ENCODE data around the gene HPX. TPM values are rescaled to one million over a fixed set of nuclear protein-coding genes. Genes with fewer than 3 reads are reported as not detected.

The HPX gene
- total RNA-seq, 8 experiments from 2014 or later: 0.45 to 6.3 (median 1.2) TPM

GRCh38 chr11:6390718-6391469, 49.9 kb downstream of the HPX start:
- no peak for ATAC-seq (replicated peaks in 6 of 8)
- peak overlapping the region; percentile 66 to 87 (median 69) for H3K4me3 ChIP-seq
- peaks cover 17 to 18% of the 10 kb centered on the region in 2 donors for H3K4me1 ChIP-seq (replicated peaks in 1 of 2)
- H3K27ac ChIP-seq: peak overlapping the region; percentile 57 to 74
- WGBS, 10 experiments: 7 to 100% (median 53%) methylated on average over 1 to 5 of the region's 19 CpGs; no CpG with 5 or more reads in 6 of the 10 experiments
- in situ Hi-C loops (cut with MboI; ENCODE audit: low pct_unique_long_range_greater_than_20kb in 2 of 9, low sequenced_read_pairs in 9 of 9, unreplicated experiment in 9 of 9): loop anchor here in 2 of 9 experiments (25.0 kb wide), 1 partner anchor 221 kb away; the partner anchor contains the start of genes ILK (in 2 of the 2), RRP8 (in 2 of the 2), TAF10 (in 2 of the 2) and TPP1 (in 2 of the 2)

- in situ Hi-C loops (cut with MboI; ENCODE audit: low pct_unique_long_range_greater_than_20kb in 2 of 9, low sequenced_read_pairs in 9 of 9, unreplicated experiment in 9 of 9): loop anchor here in 2 of 9 experiments (25.0 kb wide), 1 partner anchor 222 kb away; the partner anchor contains the start of genes ILK (in 2 of the 2), RRP8 (in 2 of the 2), TAF10 (in 2 of the 2) and TPP1 (in 2 of the 2)
- peak; percentile 85 to 94 (median 90) for ATAC-seq (replicated peaks in 6 of 8)
- H3K4me3 ChIP-seq: peak within 1 kb of the TSS; percentile 66 to 87 (median 69)
- H3K4me1 ChIP-seq (replicated peaks in 1 of 2): peaks cover 17 to 18% of the 10 kb centered on the region in 2 donors
- H3K27ac ChIP-seq: peak within 1 kb of the TSS; percentile 57 to 74
- 0 to 10% (median 1%) methylated on average over 1 to 11 of the region's 63 CpGs; no CpG with 5 or more reads in 2 of the 10 experiments for WGBS, 10 experiments
These were observed 50.7 kb downstream of the HPX start, which contains the start of gene SMPD1 for GRCh38 chr11:6389905-6390717. TSS of gene SMPD1 (plus strand) at chr11:6390474. CDS start at chr11:6390599, 125 bp downstream.

GRCh38 chr11:6388748-6389147, 52.0 kb downstream of the HPX start:
- in situ Hi-C loops (cut with MboI; ENCODE audit: low pct_unique_long_range_greater_than_20kb in 2 of 9, low sequenced_read_pairs in 9 of 9, unreplicated experiment in 9 of 9): loop anchor here in 2 of 9 experiments (25.0 kb wide), 1 partner anchor 224 kb away; the partner anchor contains the start of genes ILK (in 2 of the 2), RRP8 (in 2 of the 2), TAF10 (in 2 of the 2) and TPP1 (in 2 of the 2)
- Histone ChIP-seq H3K4me3 (no peak overlapping the region), H3K4me1 (replicated peaks in 1 of 2) (peaks cover 17 to 18% of the 10 kb centered on the region in 2 donors), H3K27ac (no peak overlapping the region)
- no peak for ATAC-seq (replicated peaks in 6 of 8)
- WGBS, 10 experiments: 83 to 100% (median 100%) methylated on average over 1 of the region's 1 CpG; no CpG with 5 or more reads in 1 of the 10 experiments

- H3K4me1 ChIP-seq (replicated peaks in 1 of 2): peaks cover 17 to 18% of the 10 kb centered on the region in 2 donors
- H3K4me3 ChIP-seq: no peak overlapping the region
- WGBS, 10 experiments: 30 to 79% (median 67%) methylated on average over 5 to 11 of the region's 12 CpGs; no CpG with 5 or more reads in 1 of the 10 experiments
- in situ Hi-C loops (cut with MboI; ENCODE audit: low pct_unique_long_range_greater_than_20kb in 2 of 9, low sequenced_read_pairs in 9 of 9, unreplicated experiment in 9 of 9): loop anchor here in 2 of 9 experiments (25.0 kb wide), 1 partner anchor 224 kb away; the partner anchor contains the start of genes ILK (in 2 of the 2), RRP8 (in 2 of the 2), TAF10 (in 2 of the 2) and TPP1 (in 2 of the 2)
- ATAC-seq (replicated peaks in 6 of 8): no peak
- H3K27ac ChIP-seq: no peak overlapping the region
These were observed 52.8 kb downstream of the HPX start for GRCh38 chr11:6387811-6388599.

GRCh38 chr11:6385046-6385777, 55.6 kb downstream of the HPX start:
- in situ Hi-C loops (cut with MboI; ENCODE audit: low pct_unique_long_range_greater_than_20kb in 2 of 9, low sequenced_read_pairs in 9 of 9, unreplicated experiment in 9 of 9): loop anchor here in 2 of 9 experiments (25.0 kb wide), 1 partner anchor 227 kb away; the partner anchor contains the start of genes ILK (in 2 of the 2), RRP8 (in 2 of the 2), TAF10 (in 2 of the 2) and TPP1 (in 2 of the 2)
- Histone ChIP-seq H3K4me3 (no peak overlapping the region), H3K27ac (no peak overlapping the region), H3K4me1 (replicated peaks in 1 of 2) (peaks cover 9 to 12% of the 10 kb centered on the region in 2 donors)
- ATAC-seq (replicated peaks in 6 of 8): no peak
- 32 to 100% (median 83%) methylated on average over 1 to 7 of the region's 7 CpGs; no CpG with 5 or more reads in 1 of the 10 experiments for WGBS, 10 experiments

Other genes with a start within 250 kb of the HPX start
- gene OR52W1, start 241.8 kb downstream of the HPX start, total RNA-seq: under 1 TPM in 4 of 8 experiments, not detected in 4; 0.16 to 0.71 (median 0.36) TPM
- gene C11orf42, start 235.4 kb downstream of the HPX start, total RNA-seq: 1 to 10 TPM in 2 of 8 experiments, under 1 TPM in 5, not detected in 1; 0.50 to 1.3 (median 0.81) TPM
- 10 to 100 TPM; 12.4 to 40.6 (median 25.9) TPM for gene FHIP1B, start 206.4 kb downstream of the HPX start, total RNA-seq
- gene CNGA4, start 201.9 kb downstream of the HPX start, total RNA-seq: 1 to 10 TPM in 1 of 8 experiments, under 1 TPM in 5, not detected in 2; 0.14 to 1.1 (median 0.62) TPM
- 1 to 10 TPM in 4 of 8 experiments, under 1 TPM in 4; 0.27 to 2.4 (median 1.1) TPM for gene CCKBR, start 181.1 kb downstream of the HPX start, total RNA-seq
- gene CAVIN3, start 120.5 kb downstream of the HPX start, total RNA-seq: 10 to 100 TPM in 1 of 8 experiments, 1 to 10 TPM in 2, under 1 TPM in 5; 0.16 to 20.7 (median 0.84) TPM
- 10 to 100 TPM; 14.4 to 75.1 (median 21.0) TPM for gene SMPD1, start 50.5 kb downstream of the HPX start, total RNA-seq
- 100 to 1,000 TPM in 2 of 8 experiments, 10 to 100 TPM in 6; 21.1 to 131 (median 93.3) TPM for gene APBB1, start 21.9 kb downstream of the HPX start, total RNA-seq
- 10 to 100 TPM in 6 of 8 experiments, 1 to 10 TPM in 2; 5.8 to 30.3 (median 19.5) TPM for gene TRIM3, start 33.0 kb upstream of the HPX start, total RNA-seq
- 10 to 100 TPM; 36.8 to 63.4 (median 57.2) TPM for gene ARFIP2, start 40.3 kb upstream of the HPX start, total RNA-seq
- gene TIMM10B, start 40.5 kb upstream of the HPX start, total RNA-seq: 10 to 100 TPM; 18.4 to 46.1 (median 31.6) TPM
- gene DNHD1, start 56.3 kb upstream of the HPX start, total RNA-seq: 10 to 100 TPM in 4 of 8 experiments, 1 to 10 TPM in 4; 4.5 to 23.6 (median 10.0) TPM
- gene RRP8, start 162.6 kb upstream of the HPX start, total RNA-seq: 10 to 100 TPM; 13.9 to 21.7 (median 17.2) TPM
- gene ILK, start 162.8 kb upstream of the HPX start, total RNA-seq: 10 to 100 TPM; 47.9 to 93.5 (median 68.2) TPM
- gene TAF10, start 171.2 kb upstream of the HPX start, total RNA-seq: 100 to 1,000 TPM in 4 of 8 experiments, 10 to 100 TPM in 4; 64.9 to 163 (median 105) TPM
- 100 to 1,000 TPM in 1 of 8 experiments, 10 to 100 TPM in 4, 1 to 10 TPM in 3; 5.2 to 174 (median 23.3) TPM for gene TPP1, start 178.4 kb upstream of the HPX start, total RNA-seq
- gene DCHS1, start 214.8 kb upstream of the HPX start, total RNA-seq: 10 to 100 TPM in 5 of 8 experiments, 1 to 10 TPM in 3; 3.9 to 45.4 (median 24.3) TPM
- gene MRPL17, start 242.4 kb upstream of the HPX start, total RNA-seq: 100 to 1,000 TPM in 1 of 8 experiments, 10 to 100 TPM in 7; 39.8 to 118 (median 56.9) TPM